Neural progenitor cell (in vitro differentiated cells): ENCODE measurements around the gene ZC3H12D.
"Not testable (repeated sequence)": the region's sequence is repeated elsewhere in the genome, so short reads cannot be mapped to it uniquely, and the experiment has no call there.

Experiments used
- EZH2 ChIP-seq: fragments of 200-600 bp; sonication (generic); IDR thresholded peaks from 2 replicates; pipeline ENCODE4 v1.6.1; 2017; ENCODE audit warnings: antibody characterized with exemption, mild to moderate bottlenecking, moderate library complexity
- TF ChIP-seq, protein P1 (sequence below): fragments of 200-600 bp; sonication (generic); IDR thresholded peaks from 2 replicates; pipeline ENCODE4 v1.5.1; 2017; ENCODE audit warnings: antibody characterized with exemption, mild to moderate bottlenecking

DNA sequence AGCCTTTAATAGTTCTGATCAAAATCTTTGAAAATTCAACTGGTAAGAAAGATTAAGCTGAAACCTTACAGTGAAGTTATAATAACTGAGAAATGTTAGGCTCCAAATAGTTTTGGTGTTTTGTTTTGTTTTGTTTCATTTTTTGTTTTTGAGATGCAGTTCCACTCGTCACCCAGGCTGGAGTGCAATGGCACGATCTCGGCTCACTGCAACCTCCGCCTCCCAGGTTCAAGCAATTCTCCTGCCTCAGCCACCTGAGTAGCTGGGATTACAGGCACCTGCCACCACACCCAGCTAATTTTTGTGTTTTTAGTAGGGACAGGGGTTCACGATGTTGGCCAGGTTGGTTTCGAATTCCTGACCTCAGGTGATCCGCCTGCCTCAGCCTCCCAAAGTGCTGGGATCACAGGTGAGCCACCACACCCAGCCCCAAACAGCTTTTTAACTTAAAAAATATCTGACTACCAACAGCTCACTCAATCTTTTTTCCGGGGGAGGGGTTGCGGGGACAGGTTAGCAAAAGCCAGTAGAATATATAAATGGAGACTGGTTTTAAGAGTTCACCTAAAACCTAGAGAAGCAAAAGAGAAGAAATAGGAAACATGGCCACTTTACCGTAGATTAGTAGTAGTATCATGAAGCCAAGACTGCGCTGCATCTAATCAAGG, 10.7 kb upstream of the ZC3H12D start:
- TF ChIP-seq, protein P1, sequence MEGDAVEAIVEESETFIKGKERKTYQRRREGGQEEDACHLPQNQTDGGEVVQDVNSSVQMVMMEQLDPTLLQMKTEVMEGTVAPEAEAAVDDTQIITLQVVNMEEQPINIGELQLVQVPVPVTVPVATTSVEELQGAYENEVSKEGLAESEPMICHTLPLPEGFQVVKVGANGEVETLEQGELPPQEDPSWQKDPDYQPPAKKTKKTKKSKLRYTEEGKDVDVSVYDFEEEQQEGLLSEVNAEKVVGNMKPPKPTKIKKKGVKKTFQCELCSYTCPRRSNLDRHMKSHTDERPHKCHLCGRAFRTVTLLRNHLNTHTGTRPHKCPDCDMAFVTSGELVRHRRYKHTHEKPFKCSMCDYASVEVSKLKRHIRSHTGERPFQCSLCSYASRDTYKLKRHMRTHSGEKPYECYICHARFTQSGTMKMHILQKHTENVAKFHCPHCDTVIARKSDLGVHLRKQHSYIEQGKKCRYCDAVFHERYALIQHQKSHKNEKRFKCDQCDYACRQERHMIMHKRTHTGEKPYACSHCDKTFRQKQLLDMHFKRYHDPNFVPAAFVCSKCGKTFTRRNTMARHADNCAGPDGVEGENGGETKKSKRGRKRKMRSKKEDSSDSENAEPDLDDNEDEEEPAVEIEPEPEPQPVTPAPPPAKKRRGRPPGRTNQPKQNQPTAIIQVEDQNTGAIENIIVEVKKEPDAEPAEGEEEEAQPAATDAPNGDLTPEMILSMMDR, result not testable (repeated sequence)
- TF ChIP-seq EZH2, result not testable (repeated sequence)
